Measurements from ENCODE around the gene PLOD1. TPM values are rescaled to one million over a fixed set of nuclear protein-coding genes. Genes with fewer than 3 reads are reported as not detected.

The PLOD1 gene
- total and polyA plus RNA-seq, 2 donors (not counting 1 experiment from before 2014, with no cell fraction given), result 10.4 to 13.4 TPM

DNA sequence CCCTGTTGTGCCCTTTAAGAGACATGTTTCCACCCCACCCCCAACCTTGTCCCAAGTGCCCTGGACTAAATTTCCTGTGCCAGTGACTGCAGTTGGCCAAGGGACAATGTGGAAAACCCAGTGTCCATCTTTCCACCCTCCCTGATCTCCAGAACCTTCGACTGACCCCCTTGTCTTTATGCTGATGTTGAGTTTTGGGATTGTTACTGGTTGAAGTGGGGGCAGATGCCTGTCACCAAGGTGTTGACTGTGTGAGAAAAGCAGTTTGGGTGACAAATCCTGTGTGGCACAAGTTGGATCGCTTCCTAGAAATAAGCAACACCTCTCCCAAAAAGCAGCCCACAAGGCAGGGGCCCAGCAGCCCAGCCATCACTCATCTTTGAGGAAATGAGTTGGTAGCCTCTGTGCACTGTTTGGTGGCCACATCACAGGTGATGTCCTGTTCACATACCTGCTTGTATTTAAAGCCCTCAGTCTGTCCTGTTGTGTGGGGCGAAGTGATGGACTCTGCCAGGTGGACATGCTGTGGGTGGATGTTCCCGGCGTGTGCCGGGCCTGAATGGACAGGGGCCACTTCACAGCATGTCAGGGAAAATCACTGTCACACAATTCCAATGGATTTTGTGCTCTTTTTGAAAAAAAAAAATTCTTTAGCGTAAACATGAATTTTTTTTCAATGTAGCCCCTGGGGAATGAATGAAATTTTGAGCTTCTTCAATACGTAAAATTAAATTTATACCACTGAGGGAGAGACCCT is 78.2 kb downstream of the PLOD1 start:
- Histone ChIP-seq H3K27me3 (replicated peaks in 1 of 4; ENCODE audit: control extremely low read depth in 1 of 4, control insufficient read depth in 3 of 4, insufficient read depth in 4 of 4, low read length in 3 of 4) (no peaks in the 10 kb centered on the region), H3K27ac (ENCODE audit: low read length in 2 of 2) (no peak overlapping the region), H3K9me3 (ENCODE audit: control extremely low read depth in 1 of 3, control insufficient read depth in 2 of 3, insufficient read depth in 1 of 3, low read length in 2 of 3) (peaks cover 0 to 2% (median 0%) of the 10 kb centered on the region in 3 donors), H3K36me3 (replicated peaks in 1 of 2; ENCODE audit: control extremely low read depth in 1 of 2, control insufficient read depth in 1 of 2, extremely low read depth in 1 of 2, insufficient read depth in 2 of 2, low read length in 1 of 2) (peaks cover 2 to 24% of the 10 kb centered on the region in 2 experiments), H3K9ac (ENCODE audit: low read length) (no peak overlapping the region), H2AFZ (ENCODE audit: insufficient read depth, low read depth, low read length, poor library complexity, severe bottlenecking) (no peak overlapping the region), H3K4me3 (ENCODE audit: control extremely low read depth in 1 of 5, extremely low read depth in 1 of 5, insufficient read depth in 1 of 5, low read depth in 2 of 5, low read length in 4 of 5) (no peak overlapping the region), H3K79me2 (ENCODE audit: control insufficient read depth, insufficient read depth, low read length) (no peaks in the 10 kb centered on the region), H3K4me1 (ENCODE audit: control insufficient read depth in 2 of 2, insufficient read depth in 2 of 2, low read length in 2 of 2) (no peaks in the 10 kb centered on the region), H4K20me1 (ENCODE audit: control insufficient read depth, insufficient read depth, low read length, poor library complexity, severe bottlenecking) (no peaks in the 10 kb centered on the region), H3K4me2 (replicated peaks; ENCODE audit: low read depth, low read length, poor library complexity, severe bottlenecking) (no peak overlapping the region)
- no peaks in the 10 kb centered on the region for H3K27me3 Mint-ChIP-seq
- H3K9me3 Mint-ChIP-seq (ENCODE audit: insufficient read depth), result no peaks in the 10 kb centered on the region
- POLR2A ChIA-PET, result no interaction called here
- DNase-seq, result no peak
- peaks cover 1% of the 10 kb centered on the region for H3K4me1 Mint-ChIP-seq
- TF ChIP-seq EZH2 (IDR thresholded peaks at IDR 0.05; ENCODE audit: borderline replicate concordance, insufficient read depth, low read depth, low read length, poor library complexity, severe bottlenecking), result no peak
- TF ChIP-seq, protein P1, sequence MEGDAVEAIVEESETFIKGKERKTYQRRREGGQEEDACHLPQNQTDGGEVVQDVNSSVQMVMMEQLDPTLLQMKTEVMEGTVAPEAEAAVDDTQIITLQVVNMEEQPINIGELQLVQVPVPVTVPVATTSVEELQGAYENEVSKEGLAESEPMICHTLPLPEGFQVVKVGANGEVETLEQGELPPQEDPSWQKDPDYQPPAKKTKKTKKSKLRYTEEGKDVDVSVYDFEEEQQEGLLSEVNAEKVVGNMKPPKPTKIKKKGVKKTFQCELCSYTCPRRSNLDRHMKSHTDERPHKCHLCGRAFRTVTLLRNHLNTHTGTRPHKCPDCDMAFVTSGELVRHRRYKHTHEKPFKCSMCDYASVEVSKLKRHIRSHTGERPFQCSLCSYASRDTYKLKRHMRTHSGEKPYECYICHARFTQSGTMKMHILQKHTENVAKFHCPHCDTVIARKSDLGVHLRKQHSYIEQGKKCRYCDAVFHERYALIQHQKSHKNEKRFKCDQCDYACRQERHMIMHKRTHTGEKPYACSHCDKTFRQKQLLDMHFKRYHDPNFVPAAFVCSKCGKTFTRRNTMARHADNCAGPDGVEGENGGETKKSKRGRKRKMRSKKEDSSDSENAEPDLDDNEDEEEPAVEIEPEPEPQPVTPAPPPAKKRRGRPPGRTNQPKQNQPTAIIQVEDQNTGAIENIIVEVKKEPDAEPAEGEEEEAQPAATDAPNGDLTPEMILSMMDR (IDR thresholded peaks at IDR 0.05), result no peak
- CTCF ChIA-PET, result no interaction called here
- no peak overlapping the region for H3K27ac Mint-ChIP-seq
- no peak for ATAC-seq (ENCODE audit: low read depth)
- no peak overlapping the region for H3K4me3 Mint-ChIP-seq
- 90% methylated on average over 2 of the region's 8 CpGs for WGBS (ENCODE audit: insufficient coverage)
- intact Hi-C loops (cut with micrococcal nuclease), result no loop called here

All from B cell (primary cell).